ENCODE measurements around the gene COL6A1. TPM values are rescaled to one million over a fixed set of nuclear protein-coding genes. Genes with fewer than 3 reads are reported as not detected.

COL6A1 gene
- 545 TPM for total RNA-seq

GRCh38 chr21:45981151-45982091 lies at the start of gene COL6A1:
TSS of gene COL6A1 (plus strand) at chr21:45981770. CDS start at chr21:45981851, 81 bp downstream.
- peak; percentile 92 for DNase-seq

- DNase-seq = no peak
Observed at GRCh38 chr21:45932922-45933502, 48.6 kb upstream of the COL6A1 start.

- DNase-seq = no peak
Observed at GRCh38 chr21:45934085-45934484, 47.5 kb upstream of the COL6A1 start.

- DNase-seq = no peak
Observed at GRCh38 chr21:45934554-45934953, 47.0 kb upstream of the COL6A1 start.

GRCh38 chr21:45935628-45936027 lies 45.9 kb upstream of the COL6A1 start:
- DNase-seq = no peak

GRCh38 chr21:45937721-45938452 lies 43.7 kb upstream of the COL6A1 start:
- DNase-seq = peak; percentile 23

GRCh38 chr21:45938453-45938755 lies 43.2 kb upstream of the COL6A1 start:
- DNase-seq = no peak

- DNase-seq = no peak
Observed at GRCh38 chr21:45938811-45939520, 42.6 kb upstream of the COL6A1 start.

- DNase-seq = no peak
Observed at GRCh38 chr21:45939521-45940045, 42.0 kb upstream of the COL6A1 start.

- DNase-seq = no peak
Observed at GRCh38 chr21:45940091-45940490, 41.5 kb upstream of the COL6A1 start.

GRCh38 chr21:45940621-45941337 lies 40.8 kb upstream of the COL6A1 start:
- no peak for DNase-seq

- DNase-seq = no peak
Observed at GRCh38 chr21:45941338-45941710, 40.2 kb upstream of the COL6A1 start.

- no peak for DNase-seq
Observed at GRCh38 chr21:45941717-45942546, 39.6 kb upstream of the COL6A1 start.

- DNase-seq = no peak
Observed at GRCh38 chr21:45942755-45943629, 38.6 kb upstream of the COL6A1 start.

- DNase-seq = no peak
Observed at GRCh38 chr21:45943630-45944540, 37.7 kb upstream of the COL6A1 start.

GRCh38 chr21:45944601-45945000 lies 37.0 kb upstream of the COL6A1 start:
- no peak for DNase-seq

- no peak for DNase-seq
Observed at GRCh38 chr21:45945066-45945867, 36.3 kb upstream of the COL6A1 start.

- no peak for DNase-seq
Observed at GRCh38 chr21:45945868-45946210, 35.7 kb upstream of the COL6A1 start.
